ENCODE results near the gene MLEC.

DNA sequence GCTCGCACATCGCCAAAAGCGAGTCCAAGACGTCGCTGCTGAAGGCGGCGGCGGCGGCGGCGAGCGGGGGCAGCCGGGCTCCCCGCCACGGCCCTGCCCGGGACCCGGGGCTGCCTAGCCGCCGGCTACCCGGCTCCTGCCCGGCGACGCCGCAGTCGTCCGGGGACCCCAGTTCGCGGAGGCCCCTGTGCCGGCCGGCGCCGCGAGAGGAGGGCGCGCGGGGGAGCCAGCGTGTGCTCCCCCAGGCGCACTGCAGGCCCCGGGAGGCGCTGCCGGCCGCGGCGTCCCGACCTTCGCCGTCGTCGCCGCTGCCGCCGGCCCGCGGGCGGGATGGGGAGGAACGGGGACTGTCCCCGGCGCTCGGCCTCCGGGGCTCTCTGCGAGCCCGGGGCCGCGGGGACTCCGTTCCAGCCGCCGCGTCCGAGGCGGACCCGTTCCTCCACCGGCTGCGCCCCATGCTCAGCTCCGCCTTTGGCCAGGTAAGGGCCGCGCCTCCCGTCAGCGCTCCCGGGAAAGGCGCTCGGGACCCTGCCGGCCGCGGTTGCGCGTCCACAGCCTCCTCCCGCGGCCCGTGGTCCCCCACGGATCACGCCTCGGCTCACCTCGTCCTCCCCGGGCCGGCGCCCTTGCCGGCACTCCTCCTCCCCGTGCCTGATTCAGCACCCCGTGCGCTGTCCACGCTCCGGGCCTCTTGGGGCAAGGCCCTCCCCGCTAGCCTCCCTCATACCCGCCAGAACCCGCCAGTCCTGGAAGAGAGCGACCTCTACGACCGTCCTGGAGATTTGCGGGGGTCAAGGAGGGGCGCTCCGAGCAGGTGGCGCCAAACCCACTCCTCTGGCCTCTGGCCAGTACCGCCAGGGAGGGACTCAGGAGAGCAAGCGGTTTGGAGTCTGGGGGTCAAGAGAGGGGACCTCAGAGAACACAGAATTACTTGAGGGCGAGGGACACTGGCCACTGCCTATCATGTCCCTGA is 45.8 kb upstream of the MLEC start:
- TF ChIP-seq, protein P1, sequence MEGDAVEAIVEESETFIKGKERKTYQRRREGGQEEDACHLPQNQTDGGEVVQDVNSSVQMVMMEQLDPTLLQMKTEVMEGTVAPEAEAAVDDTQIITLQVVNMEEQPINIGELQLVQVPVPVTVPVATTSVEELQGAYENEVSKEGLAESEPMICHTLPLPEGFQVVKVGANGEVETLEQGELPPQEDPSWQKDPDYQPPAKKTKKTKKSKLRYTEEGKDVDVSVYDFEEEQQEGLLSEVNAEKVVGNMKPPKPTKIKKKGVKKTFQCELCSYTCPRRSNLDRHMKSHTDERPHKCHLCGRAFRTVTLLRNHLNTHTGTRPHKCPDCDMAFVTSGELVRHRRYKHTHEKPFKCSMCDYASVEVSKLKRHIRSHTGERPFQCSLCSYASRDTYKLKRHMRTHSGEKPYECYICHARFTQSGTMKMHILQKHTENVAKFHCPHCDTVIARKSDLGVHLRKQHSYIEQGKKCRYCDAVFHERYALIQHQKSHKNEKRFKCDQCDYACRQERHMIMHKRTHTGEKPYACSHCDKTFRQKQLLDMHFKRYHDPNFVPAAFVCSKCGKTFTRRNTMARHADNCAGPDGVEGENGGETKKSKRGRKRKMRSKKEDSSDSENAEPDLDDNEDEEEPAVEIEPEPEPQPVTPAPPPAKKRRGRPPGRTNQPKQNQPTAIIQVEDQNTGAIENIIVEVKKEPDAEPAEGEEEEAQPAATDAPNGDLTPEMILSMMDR (IDR thresholded peaks at IDR 0.05), result no peak
- TF ChIP-seq EP300 (IDR thresholded peaks at IDR 0.05) (no peak), POLR2A (IDR thresholded peaks at IDR 0.05; ENCODE audit: low read length) (no peak), MAFK (IDR thresholded peaks at IDR 0.05; ENCODE audit: partially characterized antibody) (no peak), ZNF302 (CRISPR knock-in tag; IDR thresholded peaks at IDR 0.05) (no peak), RNF2 (IDR thresholded peaks at IDR 0.05; ENCODE audit: borderline replicate concordance, low read depth) (no peak), KDM1A (IDR thresholded peaks at IDR 0.05; ENCODE audit: low read depth) (no peak)
- TF ChIP-seq, protein P2, sequence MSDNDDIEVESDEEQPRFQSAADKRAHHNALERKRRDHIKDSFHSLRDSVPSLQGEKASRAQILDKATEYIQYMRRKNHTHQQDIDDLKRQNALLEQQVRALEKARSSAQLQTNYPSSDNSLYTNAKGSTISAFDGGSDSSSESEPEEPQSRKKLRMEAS (IDR thresholded peaks at IDR 0.05), result no peak
- TF ChIP-seq, protein P3, sequence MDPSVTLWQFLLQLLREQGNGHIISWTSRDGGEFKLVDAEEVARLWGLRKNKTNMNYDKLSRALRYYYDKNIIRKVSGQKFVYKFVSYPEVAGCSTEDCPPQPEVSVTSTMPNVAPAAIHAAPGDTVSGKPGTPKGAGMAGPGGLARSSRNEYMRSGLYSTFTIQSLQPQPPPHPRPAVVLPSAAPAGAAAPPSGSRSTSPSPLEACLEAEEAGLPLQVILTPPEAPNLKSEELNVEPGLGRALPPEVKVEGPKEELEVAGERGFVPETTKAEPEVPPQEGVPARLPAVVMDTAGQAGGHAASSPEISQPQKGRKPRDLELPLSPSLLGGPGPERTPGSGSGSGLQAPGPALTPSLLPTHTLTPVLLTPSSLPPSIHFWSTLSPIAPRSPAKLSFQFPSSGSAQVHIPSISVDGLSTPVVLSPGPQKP (IDR thresholded peaks at IDR 0.05; ENCODE audit: low read depth, low read length), result no peak
- TF ChIP-seq, protein P4, sequence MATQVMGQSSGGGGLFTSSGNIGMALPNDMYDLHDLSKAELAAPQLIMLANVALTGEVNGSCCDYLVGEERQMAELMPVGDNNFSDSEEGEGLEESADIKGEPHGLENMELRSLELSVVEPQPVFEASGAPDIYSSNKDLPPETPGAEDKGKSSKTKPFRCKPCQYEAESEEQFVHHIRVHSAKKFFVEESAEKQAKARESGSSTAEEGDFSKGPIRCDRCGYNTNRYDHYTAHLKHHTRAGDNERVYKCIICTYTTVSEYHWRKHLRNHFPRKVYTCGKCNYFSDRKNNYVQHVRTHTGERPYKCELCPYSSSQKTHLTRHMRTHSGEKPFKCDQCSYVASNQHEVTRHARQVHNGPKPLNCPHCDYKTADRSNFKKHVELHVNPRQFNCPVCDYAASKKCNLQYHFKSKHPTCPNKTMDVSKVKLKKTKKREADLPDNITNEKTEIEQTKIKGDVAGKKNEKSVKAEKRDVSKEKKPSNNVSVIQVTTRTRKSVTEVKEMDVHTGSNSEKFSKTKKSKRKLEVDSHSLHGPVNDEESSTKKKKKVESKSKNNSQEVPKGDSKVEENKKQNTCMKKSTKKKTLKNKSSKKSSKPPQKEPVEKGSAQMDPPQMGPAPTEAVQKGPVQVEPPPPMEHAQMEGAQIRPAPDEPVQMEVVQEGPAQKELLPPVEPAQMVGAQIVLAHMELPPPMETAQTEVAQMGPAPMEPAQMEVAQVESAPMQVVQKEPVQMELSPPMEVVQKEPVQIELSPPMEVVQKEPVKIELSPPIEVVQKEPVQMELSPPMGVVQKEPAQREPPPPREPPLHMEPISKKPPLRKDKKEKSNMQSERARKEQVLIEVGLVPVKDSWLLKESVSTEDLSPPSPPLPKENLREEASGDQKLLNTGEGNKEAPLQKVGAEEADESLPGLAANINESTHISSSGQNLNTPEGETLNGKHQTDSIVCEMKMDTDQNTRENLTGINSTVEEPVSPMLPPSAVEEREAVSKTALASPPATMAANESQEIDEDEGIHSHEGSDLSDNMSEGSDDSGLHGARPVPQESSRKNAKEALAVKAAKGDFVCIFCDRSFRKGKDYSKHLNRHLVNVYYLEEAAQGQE (IDR thresholded peaks at IDR 0.05), result peak; percentile 89
